CD4-positive, alpha-beta T cell (primary cell): ENCODE data around the gene HOXD11. TPM values are rescaled to one million over a fixed set of nuclear protein-coding genes. Genes with fewer than 3 reads are reported as not detected.

Source experiments
- ATAC-seq: fragments of 200-7000 bp; cut with Tn5 transposase; one replicate; pipeline ENCODE4 v1.10.0; 2022; ENCODE audit warnings: mild to moderate bottlenecking; ENCODE audit not compliant: poor library complexity
- CTCF ChIA-PET: fragments of 350-600 bp; sonication (Branson Sonifier 250); formaldehyde crosslinking; loops from one replicate; lab custom pipeline; 2021; ENCODE audit warnings: antibody characterized with exemption, inconsistent platforms; lab: Charles Lee
- POLR2A ChIA-PET: fragments of 350-600 bp; sonication (Branson Sonifier 250); formaldehyde crosslinking; loops from one replicate; lab custom pipeline; 2021; ENCODE audit warnings: antibody characterized with exemption, inconsistent platforms; lab: Charles Lee
- DNase-seq, 14 experiments: peaks; one replicate each; pipeline ENCODE4 v3.0.0-alpha.2; 2013 to 2020; ENCODE audit warnings: mixed read lengths in 2 of 14
- H3K27ac ChIP-seq, 2 donors: one replicate each; pipeline versions ENCODE4 v1.5.1 to v1.7.0; 2013; ENCODE audit warnings: low read length in 2 of 2, low read depth in 1 of 2, mild to moderate bottlenecking in 1 of 2
- H3K27me3 ChIP-seq, 2 experiments: 1 replicate in 1 of 2; 2 replicates in 1 of 2; pipeline versions ENCODE4 v1.6.1 to v1.7.0; 2013; ENCODE audit warnings: low read length in 2 of 2, control low read depth in 1 of 2, mild to moderate bottlenecking in 1 of 2, moderate library complexity in 1 of 2; ENCODE audit not compliant: insufficient read depth in 2 of 2, control insufficient read depth in 1 of 2
- H3K36me3 ChIP-seq: one replicate; pipeline ENCODE4 v1.6.1; 2013; ENCODE audit warnings: low read length, control low read depth; ENCODE audit not compliant: insufficient read depth
- H3K4me1 ChIP-seq: one replicate; pipeline ENCODE4 v1.6.1; 2013; ENCODE audit warnings: low read length, control low read depth; ENCODE audit not compliant: insufficient read depth
- H3K4me3 ChIP-seq: one replicate; pipeline ENCODE4 v1.5.1; 2013; ENCODE audit warnings: mild to moderate bottlenecking, low read length, moderate library complexity
- H3K9me3 ChIP-seq, 2 experiments: 1 replicate in 1 of 2; 2 replicates in 1 of 2; pipeline versions ENCODE4 v1.6.1 to v1.7.0; 2013; ENCODE audit warnings: low read length in 2 of 2, mild to moderate bottlenecking in 2 of 2, control low read depth in 1 of 2, moderate library complexity in 1 of 2; ENCODE audit not compliant: control insufficient read depth in 1 of 2, insufficient read depth in 1 of 2
- H3K27ac Mint-ChIP-seq: one replicate; pipeline ENCODE4 v1.8.0; 2020; ENCODE audit warnings: mixed read lengths
- H3K27me3 Mint-ChIP-seq: one replicate; pipeline ENCODE4 v1.8.0; 2021; ENCODE audit warnings: mixed read lengths
- H3K36me3 Mint-ChIP-seq: one replicate; pipeline ENCODE4 v1.8.0; 2021; ENCODE audit warnings: low read depth, mixed read lengths
- H3K4me1 Mint-ChIP-seq: one replicate; pipeline ENCODE4 v1.8.0; 2021; ENCODE audit warnings: low read depth, mixed read lengths
- H3K4me3 Mint-ChIP-seq: one replicate; pipeline ENCODE4 v1.8.0; 2020; ENCODE audit warnings: mild to moderate bottlenecking, mixed read lengths
- H3K9me3 Mint-ChIP-seq: one replicate; pipeline ENCODE4 v1.8.0; 2020; ENCODE audit warnings: mixed read lengths
- intact Hi-C, 2 experiments: fragments of 100-400 bp; cut with DNase I in 1 of 2; cut with micrococcal nuclease in 1 of 2; formaldehyde crosslinking; loops; one replicate each; pipeline versions ENCODE4 v1.15.1 to v1.9.0; 2023 to 2025; cut with DNase I, micrococcal nuclease
- total RNA-seq, 174 experiments: library from RNA in 2 of 174; stranded (reverse) in 2 of 174; gene quantifications; one replicate each; pipeline ENCODE4 v1.2.3 and lab custom pipeline; 2021 to 2026
- TF ChIP-seq, protein P1 (sequence below): fragments of 200-600 bp; IDR thresholded peaks from one replicate; pipeline ENCODE4 v1.8.0; 2022; ENCODE audit warnings: antibody characterized with exemption, mild to moderate bottlenecking

HOXD11 gene
- total RNA-seq, 2 experiments from 2014 or later, result not detected

DNA sequence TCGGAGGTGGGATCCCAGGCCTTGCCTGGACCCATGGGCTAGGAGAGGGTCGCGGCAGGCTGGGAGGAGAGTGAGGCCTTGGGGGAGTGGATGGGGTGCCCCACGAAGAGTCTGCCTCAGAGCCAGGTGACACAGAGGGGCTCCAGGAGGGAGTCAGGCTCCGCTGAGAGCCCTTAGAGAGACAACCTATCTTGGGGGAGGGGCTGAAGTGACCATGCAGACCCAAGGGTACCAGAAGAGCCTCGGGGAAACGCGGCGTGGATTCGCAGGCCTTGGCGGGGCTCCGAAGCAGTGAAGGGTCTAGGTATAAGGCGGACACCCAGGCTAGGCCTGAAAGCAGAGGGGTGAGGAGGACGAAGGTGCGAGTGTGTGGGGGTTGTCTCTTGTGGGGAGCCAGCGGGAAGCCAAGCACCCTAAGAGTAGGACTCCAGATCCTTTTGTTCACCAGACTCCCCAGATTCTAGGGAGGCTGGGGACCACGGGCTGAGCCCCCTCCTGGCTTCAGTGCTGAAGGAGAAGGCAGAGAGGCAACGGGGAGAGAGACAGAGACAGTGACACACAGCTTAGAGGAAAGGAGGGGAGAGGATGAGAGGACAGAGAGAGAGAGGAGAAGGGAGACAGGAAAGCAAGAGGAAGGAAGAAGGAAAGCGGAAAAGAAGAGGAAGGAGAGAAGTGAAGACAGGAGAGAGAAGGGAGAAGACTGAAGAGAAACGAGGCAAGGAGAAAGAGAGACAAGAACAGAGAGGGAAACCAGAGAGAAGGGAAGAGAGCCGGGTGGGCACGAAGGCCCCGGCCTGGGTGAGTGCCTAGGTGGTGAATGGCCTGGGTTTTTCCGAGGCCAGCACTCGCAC lies 1.1 kb upstream of the HOXD11 start:
- peak in 1 of 14 experiments; percentile 25 for DNase-seq
- POLR2A ChIA-PET, result no interaction called here
- Mint-ChIP-seq H3K4me3 (peak overlapping the region; percentile 85), H3K27me3 (peaks cover 90% of the 10 kb centered on the region), H3K4me1 (peaks cover 41% of the 10 kb centered on the region), H3K27ac (peak overlapping the region; percentile 43), H3K36me3 (peaks cover 7% of the 10 kb centered on the region), H3K9me3 (no peaks in the 10 kb centered on the region)
- Histone ChIP-seq H3K36me3 (no peaks in the 10 kb centered on the region), H3K27ac (no peak overlapping the region), H3K9me3 (peaks cover 3 to 51% of the 10 kb centered on the region in 2 experiments), H3K4me3 (no peak overlapping the region), H3K4me1 (peaks cover 31% of the 10 kb centered on the region), H3K27me3 (peaks cover 87 to 93% of the 10 kb centered on the region in 2 experiments)
- intact Hi-C loops, result no loop called here
- CTCF ChIA-PET, result no interaction called here
- no peak for ATAC-seq
- TF ChIP-seq, protein P1, sequence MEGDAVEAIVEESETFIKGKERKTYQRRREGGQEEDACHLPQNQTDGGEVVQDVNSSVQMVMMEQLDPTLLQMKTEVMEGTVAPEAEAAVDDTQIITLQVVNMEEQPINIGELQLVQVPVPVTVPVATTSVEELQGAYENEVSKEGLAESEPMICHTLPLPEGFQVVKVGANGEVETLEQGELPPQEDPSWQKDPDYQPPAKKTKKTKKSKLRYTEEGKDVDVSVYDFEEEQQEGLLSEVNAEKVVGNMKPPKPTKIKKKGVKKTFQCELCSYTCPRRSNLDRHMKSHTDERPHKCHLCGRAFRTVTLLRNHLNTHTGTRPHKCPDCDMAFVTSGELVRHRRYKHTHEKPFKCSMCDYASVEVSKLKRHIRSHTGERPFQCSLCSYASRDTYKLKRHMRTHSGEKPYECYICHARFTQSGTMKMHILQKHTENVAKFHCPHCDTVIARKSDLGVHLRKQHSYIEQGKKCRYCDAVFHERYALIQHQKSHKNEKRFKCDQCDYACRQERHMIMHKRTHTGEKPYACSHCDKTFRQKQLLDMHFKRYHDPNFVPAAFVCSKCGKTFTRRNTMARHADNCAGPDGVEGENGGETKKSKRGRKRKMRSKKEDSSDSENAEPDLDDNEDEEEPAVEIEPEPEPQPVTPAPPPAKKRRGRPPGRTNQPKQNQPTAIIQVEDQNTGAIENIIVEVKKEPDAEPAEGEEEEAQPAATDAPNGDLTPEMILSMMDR, result no peak

GRCh38 chr2:176107731-176108181 lies 676 bp downstream of the HOXD11 start:
- intact Hi-C loops, result no loop called here
- peaks cover 3 to 66% of the 10 kb centered on the region in 2 experiments for H3K9me3 ChIP-seq
- H3K36me3 Mint-ChIP-seq, result peaks cover 7% of the 10 kb centered on the region
- DNase-seq (peak in 2 of 14 experiments; percentile 1 to 29), ATAC-seq (no peak)
- peaks cover 90% of the 10 kb centered on the region for H3K27me3 Mint-ChIP-seq
- TF ChIP-seq, protein P1, result no peak
- H3K36me3 ChIP-seq, result no peaks in the 10 kb centered on the region
- no peak overlapping the region for H3K27ac Mint-ChIP-seq
- no peak overlapping the region for H3K4me3 ChIP-seq
- CTCF ChIA-PET, result no interaction called here
- peaks cover 41% of the 10 kb centered on the region for H3K4me1 Mint-ChIP-seq
- no peaks in the 10 kb centered on the region for H3K9me3 Mint-ChIP-seq
- H3K27me3 ChIP-seq, result peaks cover 87 to 93% of the 10 kb centered on the region in 2 experiments
- peaks cover 35% of the 10 kb centered on the region for H3K4me1 ChIP-seq
- POLR2A ChIA-PET, result no interaction called here
- H3K27ac ChIP-seq, result no peak overlapping the region
- H3K4me3 Mint-ChIP-seq, result no peak overlapping the region

DNA sequence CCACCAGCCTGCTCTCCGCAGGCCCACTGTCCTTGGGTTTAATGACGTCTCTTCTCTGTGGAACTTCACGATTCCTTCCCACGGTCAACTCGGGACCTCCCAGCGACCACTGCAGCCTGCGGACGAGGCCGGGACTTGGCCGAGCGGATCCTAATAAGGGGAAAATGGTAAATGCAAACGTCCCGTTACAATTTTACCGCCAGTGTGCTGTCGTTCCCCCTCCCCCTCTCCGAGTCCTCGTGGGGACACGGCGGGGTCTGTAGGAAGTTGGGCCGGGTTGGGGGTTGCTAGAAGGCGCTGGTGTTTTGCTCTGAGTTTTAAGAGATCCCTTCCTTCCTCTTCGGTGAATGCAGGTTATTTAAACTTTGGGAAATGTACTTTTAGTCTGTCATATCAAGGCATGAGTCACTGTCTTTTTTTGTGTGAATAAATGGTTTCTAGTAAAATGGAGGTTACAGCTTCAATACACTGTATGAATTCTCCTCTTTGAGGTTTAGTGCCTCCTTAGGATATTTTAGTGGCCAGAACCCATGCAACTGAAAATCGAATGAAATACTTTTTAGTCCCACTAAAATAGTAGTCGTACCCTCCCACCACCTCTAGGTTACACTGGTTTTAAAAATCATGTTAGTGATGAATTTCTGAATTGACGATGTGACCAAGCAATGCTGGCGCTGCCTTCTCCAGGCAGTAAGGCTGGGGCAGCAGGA lies 2.3 kb downstream of the HOXD11 start:
- H3K27ac Mint-ChIP-seq, result peak overlapping the region; percentile 18
- peak in 1 of 14 experiments; percentile 29 for DNase-seq
- intact Hi-C loops, result no loop called here

More for the DNA sequence above, 2.3 kb downstream of the HOXD11 start:
- TF ChIP-seq, protein P1, result no peak
- ATAC-seq, result no peak
- ChIA-PET POLR2A (interaction anchor here (2.4 kb wide), 1 partner anchor 11 kb away, joined by 8 read pairs; no protein-coding TSS in a partner anchor), CTCF (interaction anchor here (1.8 kb wide), 1 partner anchor 18 kb away, joined by 6 read pairs; no protein-coding TSS in a partner anchor)
- Mint-ChIP-seq H3K9me3 (no peaks in the 10 kb centered on the region), H3K36me3 (peaks cover 7% of the 10 kb centered on the region), H3K4me3 (peak overlapping the region; percentile 8), H3K27me3 (peaks cover 90% of the 10 kb centered on the region), H3K4me1 (peaks cover 32% of the 10 kb centered on the region)
- H3K4me3 ChIP-seq, result no peak overlapping the region
- H3K36me3 ChIP-seq, result no peaks in the 10 kb centered on the region
- H3K4me1 ChIP-seq, result peaks cover 30% of the 10 kb centered on the region
- H3K27me3 ChIP-seq, result peaks cover 87 to 93% of the 10 kb centered on the region in 2 experiments
- no peak overlapping the region for H3K27ac ChIP-seq
- peaks cover 8 to 71% of the 10 kb centered on the region in 2 experiments for H3K9me3 ChIP-seq
